Peyer's patch (tissue), 4 donors: ENCODE data around the gene BBS1. TPM values are rescaled to one million over a fixed set of nuclear protein-coding genes. Genes with fewer than 3 reads are reported as not detected.
"Not testable (repeated sequence)": the region's sequence is repeated elsewhere in the genome, so short reads cannot be mapped to it uniquely, and the experiment has no call there.

Experiments
- DNase-seq, 3 donors: peaks; one replicate each; pipeline ENCODE4 v3.0.0-alpha.2; 2017 to 2019
- H3K27ac ChIP-seq, 4 donors: fragments of 200-600 bp; sonication (generic); one replicate each; pipeline ENCODE4 v1.5.1; 2016 to 2019
- H3K27me3 ChIP-seq, 2 donors: fragments of 200-600 bp; sonication (generic); one replicate each; pipeline ENCODE4 v1.5.1; 2019
- H3K36me3 ChIP-seq, 3 donors: fragments of 200-600 bp; sonication (generic); one replicate each; pipeline ENCODE4 v1.5.1; 2016 to 2019
- H3K4me1 ChIP-seq, 4 donors: fragments of 200-600 bp; sonication (generic); one replicate each; pipeline ENCODE4 v1.5.1; 2016 to 2019
- H3K4me3 ChIP-seq, 4 donors: fragments of 200-600 bp; sonication (generic); 1 replicate in 3 of 4; 2 replicates in 1 of 4; pipeline ENCODE4 v1.5.1; 2016 to 2019; ENCODE audit warnings: mild to moderate bottlenecking in 1 of 4
- H3K9me3 ChIP-seq, 4 donors: fragments of 200-600 bp; sonication (generic); one replicate each; pipeline ENCODE4 v1.5.1; 2016 to 2019; ENCODE audit warnings: mild to moderate bottlenecking in 1 of 4
- POLR2A ChIP-seq, 2 donors: fragments of 450-650 bp; IDR thresholded peaks; one replicate each; pipeline ENCODE4 v1.5.1; 2017; ENCODE audit warnings: antibody characterized with exemption in 2 of 2, mild to moderate bottlenecking in 2 of 2, moderate library complexity in 2 of 2
- total RNA-seq, 4 donors: library from RNA; depleted of rRNA; stranded (reverse); fragments of >200 nt; gene quantifications; one replicate each; pipeline ENCODE4 v1.1.0, GENCODE V29; 2016
- TF ChIP-seq, protein P1 (sequence below), 6 experiments: fragments of 450-650 bp in 4 of 6; fragments of 200-600 bp in 2 of 6; sonication (generic) in 1 of 6; IDR thresholded peaks; one replicate each; pipeline ENCODE4 v1.5.1; 2017 to 2019; ENCODE audit warnings: antibody characterized with exemption in 6 of 6, mild to moderate bottlenecking in 3 of 6, moderate library complexity in 1 of 6

BBS1 gene
- total RNA-seq, 4 donors from 2014 or later: 25.6 to 167 (median 73.4) TPM

DNA sequence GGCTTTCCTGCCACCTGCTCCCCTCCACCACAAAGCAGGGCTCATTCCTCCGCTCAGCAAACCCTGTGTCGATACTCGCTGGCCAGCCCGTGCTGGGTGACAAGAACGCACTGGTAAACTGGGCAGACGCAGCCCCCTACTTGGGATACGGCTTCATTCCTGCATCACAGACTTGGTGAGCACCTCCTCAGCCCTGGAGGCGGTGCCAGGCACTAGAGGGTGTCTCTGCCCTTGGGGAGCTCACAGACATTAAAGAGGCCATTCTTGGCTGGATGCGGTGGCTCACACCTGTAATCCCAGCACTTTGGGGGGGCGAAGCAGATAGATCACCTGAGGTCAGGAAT is 29.4 kb downstream of the BBS1 start:
- TF ChIP-seq POLR2A (IDR thresholded peaks at IDR 0.05): no peak
- TF ChIP-seq, protein P1, sequence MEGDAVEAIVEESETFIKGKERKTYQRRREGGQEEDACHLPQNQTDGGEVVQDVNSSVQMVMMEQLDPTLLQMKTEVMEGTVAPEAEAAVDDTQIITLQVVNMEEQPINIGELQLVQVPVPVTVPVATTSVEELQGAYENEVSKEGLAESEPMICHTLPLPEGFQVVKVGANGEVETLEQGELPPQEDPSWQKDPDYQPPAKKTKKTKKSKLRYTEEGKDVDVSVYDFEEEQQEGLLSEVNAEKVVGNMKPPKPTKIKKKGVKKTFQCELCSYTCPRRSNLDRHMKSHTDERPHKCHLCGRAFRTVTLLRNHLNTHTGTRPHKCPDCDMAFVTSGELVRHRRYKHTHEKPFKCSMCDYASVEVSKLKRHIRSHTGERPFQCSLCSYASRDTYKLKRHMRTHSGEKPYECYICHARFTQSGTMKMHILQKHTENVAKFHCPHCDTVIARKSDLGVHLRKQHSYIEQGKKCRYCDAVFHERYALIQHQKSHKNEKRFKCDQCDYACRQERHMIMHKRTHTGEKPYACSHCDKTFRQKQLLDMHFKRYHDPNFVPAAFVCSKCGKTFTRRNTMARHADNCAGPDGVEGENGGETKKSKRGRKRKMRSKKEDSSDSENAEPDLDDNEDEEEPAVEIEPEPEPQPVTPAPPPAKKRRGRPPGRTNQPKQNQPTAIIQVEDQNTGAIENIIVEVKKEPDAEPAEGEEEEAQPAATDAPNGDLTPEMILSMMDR (IDR thresholded peaks at IDR 0.05): no peak
- Histone ChIP-seq H3K36me3 (peaks cover 0 to 41% (median 0%) of the 10 kb centered on the region in 3 donors), H3K9me3 (no peaks in the 10 kb centered on the region), H3K27me3 (no peaks in the 10 kb centered on the region), H3K4me3 (no peak overlapping the region), H3K27ac (no peak overlapping the region), H3K4me1 (peaks cover 0 to 17% (median under 1%) of the 10 kb centered on the region in 4 donors)
- DNase-seq: no peak

DNA sequence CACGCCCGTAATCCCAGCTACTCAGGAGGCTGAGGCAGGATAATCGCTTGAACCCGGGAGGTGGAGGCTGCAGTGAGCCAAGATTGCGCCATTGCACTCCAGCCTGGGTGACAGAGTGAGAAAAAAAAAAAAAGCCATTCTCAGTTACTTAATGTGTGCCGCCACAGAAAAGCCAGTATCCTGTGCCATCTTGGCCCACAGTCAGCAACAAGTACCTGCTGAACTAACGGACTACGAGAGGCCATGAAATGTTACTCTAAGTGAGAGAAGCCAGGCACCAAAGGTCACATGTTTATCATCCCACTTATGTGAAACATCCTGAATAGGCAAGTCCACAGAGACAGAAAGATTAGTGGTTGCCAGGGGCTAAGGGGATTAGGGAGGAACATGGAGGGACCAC is 30.2 kb downstream of the BBS1 start:
- H3K9me3 ChIP-seq, H3K27me3 ChIP-seq, H3K27ac ChIP-seq, DNase-seq, H3K4me3 ChIP-seq: not testable (repeated sequence)
- peaks cover 0 to 24% (median 3%) of the 10 kb centered on the region in 4 donors for H3K4me1 ChIP-seq
- peaks cover 0 to 41% (median 0%) of the 10 kb centered on the region in 3 donors for H3K36me3 ChIP-seq

DNA sequence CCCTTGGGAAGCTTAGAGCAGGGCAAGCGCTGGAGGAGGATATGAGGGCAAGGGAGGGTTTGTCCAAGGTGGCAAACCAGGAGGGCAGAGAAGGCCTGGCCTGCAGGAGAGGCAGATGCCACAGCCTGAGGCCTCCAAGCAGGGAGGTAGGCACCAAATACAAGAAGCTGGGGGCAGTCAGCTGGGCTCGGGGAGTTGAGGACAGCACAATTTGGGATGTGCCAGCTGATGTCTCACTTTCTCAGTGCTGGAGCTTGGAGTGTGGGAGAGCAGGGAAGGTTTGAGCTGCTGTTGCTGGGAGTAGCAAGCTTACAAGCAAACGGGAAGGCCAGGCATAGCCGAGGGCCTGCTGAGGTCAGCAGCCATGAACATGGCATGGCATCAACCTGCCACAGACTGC is 31.5 kb downstream of the BBS1 start:
- no peak for DNase-seq
- Histone ChIP-seq H3K27me3 (no peaks in the 10 kb centered on the region), H3K4me1 (peaks cover 0 to 30% (median 4%) of the 10 kb centered on the region in 4 donors), H3K36me3 (peaks cover 0 to 32% (median 0%) of the 10 kb centered on the region in 3 donors), H3K9me3 (no peaks in the 10 kb centered on the region), H3K4me3 (no peak overlapping the region), H3K27ac (no peak overlapping the region)
- TF ChIP-seq POLR2A (IDR thresholded peaks at IDR 0.05): no peak
- TF ChIP-seq, protein P1 (IDR thresholded peaks at IDR 0.05): no peak

DNA sequence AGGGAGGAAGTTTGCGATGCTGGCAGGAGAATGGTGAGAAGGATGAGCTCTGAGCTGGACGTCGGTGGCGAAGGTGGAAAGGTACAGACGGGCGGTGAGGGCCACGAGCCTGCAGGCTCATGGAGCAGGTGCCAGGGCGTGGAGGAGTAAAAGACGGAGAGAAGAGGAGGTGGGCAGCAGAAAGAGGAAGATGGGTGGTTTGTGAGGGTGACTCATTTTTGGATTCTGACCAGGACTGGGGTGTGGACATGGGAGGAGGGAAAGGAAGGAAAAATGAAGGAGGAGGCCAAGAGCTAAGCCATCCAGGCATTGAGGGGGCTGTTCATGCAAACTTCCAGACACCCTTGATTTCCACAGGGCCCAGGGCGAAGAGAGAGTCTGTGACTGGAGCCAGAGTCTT is 31.9 kb downstream of the BBS1 start:
- H3K27ac ChIP-seq: no peak overlapping the region
- H3K4me1 ChIP-seq: peaks cover 0 to 30% (median 4%) of the 10 kb centered on the region in 4 donors
- H3K9me3 ChIP-seq: no peaks in the 10 kb centered on the region
- DNase-seq: no peak
- TF ChIP-seq, protein P1 (IDR thresholded peaks at IDR 0.05): no peak
- TF ChIP-seq POLR2A (IDR thresholded peaks at IDR 0.05): no peak
- no peaks in the 10 kb centered on the region for H3K27me3 ChIP-seq
- peaks cover 0 to 28% (median 0%) of the 10 kb centered on the region in 3 donors for H3K36me3 ChIP-seq
- H3K4me3 ChIP-seq: no peak overlapping the region

DNA sequence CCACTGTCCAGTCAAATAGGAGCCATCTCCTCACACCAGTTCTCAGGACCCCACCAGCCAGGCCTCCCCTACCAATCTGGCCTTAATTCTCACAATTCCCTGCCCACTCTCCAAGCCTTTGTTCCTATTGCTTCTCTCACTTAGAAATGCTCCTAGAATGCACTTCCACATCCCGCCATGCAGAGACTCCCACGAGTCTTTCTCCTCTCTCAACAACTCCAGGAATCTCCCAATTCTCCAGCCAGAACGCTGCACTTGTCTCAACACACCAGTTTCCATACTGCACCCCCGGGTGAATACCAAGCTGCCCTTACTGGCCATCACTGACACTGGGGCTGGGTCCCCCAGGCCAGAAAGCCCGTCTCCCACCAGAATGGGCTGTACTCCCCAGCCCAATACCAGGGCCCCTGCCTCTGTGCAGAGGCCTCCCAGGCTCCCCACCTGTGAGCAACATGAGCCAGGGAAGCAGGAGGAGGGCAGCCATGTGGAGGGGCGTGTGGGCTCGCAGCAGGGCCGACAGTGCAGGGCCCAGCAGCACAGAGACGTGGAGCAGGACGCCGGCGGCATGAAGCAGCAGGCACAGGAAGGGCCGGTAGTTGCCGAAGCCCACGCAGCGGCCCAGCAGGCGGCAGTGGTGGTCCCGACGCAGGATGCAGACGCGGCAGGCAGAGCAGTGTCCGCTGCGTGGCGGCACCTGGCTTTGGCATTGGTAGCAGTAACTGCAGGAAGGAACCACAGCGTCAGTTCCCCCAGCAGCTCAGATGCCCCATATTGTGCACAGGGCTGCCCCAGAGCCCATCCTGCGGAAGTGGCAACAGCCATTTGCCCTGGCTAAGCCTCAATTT is 33.0 kb downstream of the BBS1 start:
- H3K4me3 ChIP-seq: peak overlapping the region in 1 of 4 donors; percentile 22
- peak overlapping the region; percentile 16 to 69 (median 29) for H3K27ac ChIP-seq
- no peaks in the 10 kb centered on the region for H3K27me3 ChIP-seq
- peak in 2 of 3 donors; percentile 84 to 90 for DNase-seq
- no peaks in the 10 kb centered on the region for H3K9me3 ChIP-seq
- H3K4me1 ChIP-seq: peaks cover 0 to 30% (median 4%) of the 10 kb centered on the region in 4 donors
- peaks cover 0 to 27% (median 0%) of the 10 kb centered on the region in 3 donors for H3K36me3 ChIP-seq
- TF ChIP-seq POLR2A (IDR thresholded peaks at IDR 0.05): no peak
- TF ChIP-seq, protein P1 (IDR thresholded peaks at IDR 0.05): peak in 5 of 6 experiments; percentile 7 to 53 (median 27)

DNA sequence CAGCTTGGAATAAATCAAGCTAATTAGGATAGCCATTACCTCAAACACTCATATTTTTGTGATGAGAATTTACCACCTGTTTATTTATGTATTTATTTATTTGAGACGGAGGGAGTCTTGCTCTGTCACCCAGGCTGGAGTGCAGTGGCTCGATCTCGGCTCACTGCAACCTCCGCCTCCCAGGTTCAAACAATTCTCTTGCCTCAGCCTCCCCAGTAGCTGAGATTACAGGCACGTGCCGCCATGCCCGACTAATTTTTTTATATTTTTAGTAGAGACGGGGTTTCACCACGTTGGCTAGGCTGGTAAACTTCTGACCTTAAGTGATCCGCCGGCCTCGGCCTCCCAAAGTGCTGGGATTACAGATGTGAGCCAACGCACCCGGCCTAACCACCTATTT is 34.5 kb downstream of the BBS1 start:
- Histone ChIP-seq H3K27ac (peak overlapping the region in 1 of 4 donors; percentile 88), H3K4me1 (peaks cover 0 to 30% (median 4%) of the 10 kb centered on the region in 4 donors), H3K4me3 (peak overlapping the region; percentile 67 to 93 (median 86)), H3K36me3 (peaks cover 0 to 18% (median 0%) of the 10 kb centered on the region in 3 donors)
- DNase-seq, H3K9me3 ChIP-seq, H3K27me3 ChIP-seq: not testable (repeated sequence)
